Forelimb muscle (tissue), 1 donor: Measurements from ENCODE around the gene ING2. TPM values are rescaled to one million over a fixed set of nuclear protein-coding genes. Genes with fewer than 3 reads are reported as not detected.

Experiments
- DNase-seq: peaks from one replicate; pipeline ENCODE4 v3.0.0-alpha.2; 2013; ENCODE audit warnings: low read depth
- polyA plus RNA-seq: library from polyadenylated mRNA; unstranded; fragments of 120-200 nt; gene quantifications from one replicate; pipeline ENCODE4 v1.2.1, GENCODE V29; 2013; ENCODE audit not compliant: insufficient read length

ING2 gene
- polyA plus RNA-seq, 1 donor, result 14.2 TPM

GRCh38 chr4:183499389-183499788 is 5.5 kb upstream of the ING2 start:
- no peak for DNase-seq

- no peak for DNase-seq
These were observed 5.1 kb upstream of the ING2 start for GRCh38 chr4:183499801-183500200.

- DNase-seq, result no peak
These were observed 1.3 kb upstream of the ING2 start for GRCh38 chr4:183503497-183504063.

GRCh38 chr4:183504064-183504929 is 561 bp upstream of the ING2 start:
- peak; percentile 92 for DNase-seq

GRCh38 chr4:183505611-183506388 is 942 bp downstream of the ING2 start:
- DNase-seq, result peak; percentile 73

GRCh38 chr4:183506389-183506735 is 1.5 kb downstream of the ING2 start:
- DNase-seq, result no peak

GRCh38 chr4:183507925-183508696 is 3.3 kb downstream of the ING2 start:
- no peak for DNase-seq

GRCh38 chr4:183508697-183509335 is 4.0 kb downstream of the ING2 start:
- no peak for DNase-seq

GRCh38 chr4:183515411-183515810 is 10.6 kb downstream of the ING2 start:
- no peak for DNase-seq

- no peak for DNase-seq
These were observed 12.3 kb downstream of the ING2 start for GRCh38 chr4:183517194-183517593.

- no peak for DNase-seq
These were observed 12.9 kb downstream of the ING2 start for GRCh38 chr4:183517781-183518180.

GRCh38 chr4:183522821-183523220 is 18.0 kb downstream of the ING2 start:
- DNase-seq, result no peak

GRCh38 chr4:183527326-183527725 is 22.5 kb downstream of the ING2 start:
- DNase-seq, result no peak

- no peak for DNase-seq
These were observed 28.0 kb downstream of the ING2 start for GRCh38 chr4:183532821-183533220.

GRCh38 chr4:183533698-183534097 is 28.8 kb downstream of the ING2 start:
- DNase-seq, result no peak

GRCh38 chr4:183540410-183541009 is 35.7 kb downstream of the ING2 start:
- no peak for DNase-seq

GRCh38 chr4:183541010-183541751 is 36.3 kb downstream of the ING2 start:
- peak; percentile 35 for DNase-seq

GRCh38 chr4:183541752-183542040 is 36.8 kb downstream of the ING2 start:
- DNase-seq, result no peak

GRCh38 chr4:183543435-183543834 is 38.6 kb downstream of the ING2 start:
- no peak for DNase-seq

- DNase-seq, result no peak
These were observed 39.3 kb downstream of the ING2 start for GRCh38 chr4:183544109-183544508.
